Amniotic epithelial cell (primary cell): ENCODE data around the gene NEGR1.
A peak's percentile ranks its signal among the peaks of the same experiment; 100 is the strongest.

Source experiments
- DNase-seq: peaks from one replicate; pipeline ENCODE4 v3.0.0-alpha.2; 2010; ENCODE audit warnings: low read depth

NEGR1 gene

GRCh38 chr1:72023063-72023930 is 259.0 kb downstream of the NEGR1 start:
- no peak for DNase-seq

GRCh38 chr1:72018562-72018961 is 263.8 kb downstream of the NEGR1 start:
- no peak for DNase-seq

- no peak for DNase-seq
Observed at GRCh38 chr1:72015006-72015405, 267.3 kb downstream of the NEGR1 start.

GRCh38 chr1:72013161-72013560 is 269.2 kb downstream of the NEGR1 start:
- DNase-seq = no peak

GRCh38 chr1:72011721-72012120 is 270.6 kb downstream of the NEGR1 start:
- DNase-seq = no peak

GRCh38 chr1:72010094-72010431 is 272.3 kb downstream of the NEGR1 start:
- DNase-seq = no peak

- no peak for DNase-seq
Observed at GRCh38 chr1:72009173-72010093, 272.9 kb downstream of the NEGR1 start.

- no peak for DNase-seq
Observed at GRCh38 chr1:72007312-72007711, 275.0 kb downstream of the NEGR1 start.

GRCh38 chr1:72006092-72006491 is 276.2 kb downstream of the NEGR1 start:
- no peak for DNase-seq

- DNase-seq = no peak
Observed at GRCh38 chr1:72003092-72003491, 279.2 kb downstream of the NEGR1 start.

GRCh38 chr1:72000809-72001208 is 281.5 kb downstream of the NEGR1 start:
- peak; percentile 7 for DNase-seq

GRCh38 chr1:71994646-71995045 is 287.7 kb downstream of the NEGR1 start:
- no peak for DNase-seq

GRCh38 chr1:71987181-71987580 is 295.2 kb downstream of the NEGR1 start:
- no peak for DNase-seq

- DNase-seq = peak; percentile 11
Observed at GRCh38 chr1:71986160-71986559, 296.2 kb downstream of the NEGR1 start.

- no peak for DNase-seq
Observed at GRCh38 chr1:71980556-71980955, 301.8 kb downstream of the NEGR1 start.

- DNase-seq = no peak
Observed at GRCh38 chr1:71979882-71980281, 302.5 kb downstream of the NEGR1 start.

GRCh38 chr1:71967670-71968069 is 314.7 kb downstream of the NEGR1 start:
- DNase-seq = no peak

GRCh38 chr1:71964188-71964587 is 318.2 kb downstream of the NEGR1 start:
- DNase-seq = no peak

GRCh38 chr1:71956613-71957285 is 325.6 kb downstream of the NEGR1 start:
- no peak for DNase-seq

GRCh38 chr1:71950579-71950978 is 331.8 kb downstream of the NEGR1 start:
- DNase-seq = no peak

- no peak for DNase-seq
Observed at GRCh38 chr1:71949681-71950080, 332.7 kb downstream of the NEGR1 start.

GRCh38 chr1:71948561-71948960 is 333.8 kb downstream of the NEGR1 start:
- DNase-seq = no peak

- DNase-seq = no peak
Observed at GRCh38 chr1:71944006-71944405, 338.3 kb downstream of the NEGR1 start.
